CD4-positive, alpha-beta memory T cell (primary cell): ENCODE results near the gene NAB1. TPM values are rescaled to one million over a fixed set of nuclear protein-coding genes. Genes with fewer than 3 reads are reported as not detected.

Experiments
- CTCF ChIA-PET: fragments of 350-600 bp; sonication (Branson Sonifier 250); formaldehyde crosslinking; loops from one replicate; lab custom pipeline; 2021; ENCODE audit warnings: inconsistent platforms; ENCODE audit not compliant: partially characterized antibody; lab: Charles Lee
- POLR2A ChIA-PET: fragments of 350-600 bp; sonication (Branson Sonifier 250); formaldehyde crosslinking; loops from one replicate; lab custom pipeline; 2021; ENCODE audit not compliant: partially characterized antibody; lab: Charles Lee
- DNase-seq, 5 donors: peaks; one replicate each; pipeline versions ENCODE4 v3.0.0 to v3.0.0-alpha.2; 2020 to 2022; ENCODE audit warnings: mixed read lengths in 1 of 5
- H3K27ac ChIP-seq: one replicate; pipeline ENCODE4 v1.7.0; 2013; ENCODE audit warnings: low read depth, low read length
- H3K27me3 ChIP-seq: 2 replicates; pipeline ENCODE4 v1.7.0; 2013; ENCODE audit warnings: mild to moderate bottlenecking, low read length, moderate library complexity; ENCODE audit not compliant: insufficient read depth
- H3K36me3 ChIP-seq: 2 replicates; pipeline ENCODE4 v1.7.0; 2013; ENCODE audit warnings: mild to moderate bottlenecking, low read length, moderate library complexity; ENCODE audit not compliant: insufficient read depth
- H3K4me1 ChIP-seq: 2 replicates; pipeline ENCODE4 v1.7.0; 2013; ENCODE audit warnings: mild to moderate bottlenecking, low read length, moderate library complexity; ENCODE audit not compliant: insufficient read depth
- H3K4me3 ChIP-seq, 2 donors: one replicate each; pipeline ENCODE4 v1.7.0; 2013; ENCODE audit warnings: low read length in 2 of 2, mild to moderate bottlenecking in 1 of 2
- H3K9me3 ChIP-seq, 2 donors: one replicate each; pipeline ENCODE4 v1.7.0; 2013; ENCODE audit warnings: low read length in 2 of 2, control low read depth in 1 of 2; ENCODE audit not compliant: control insufficient read depth in 1 of 2
- H3K27ac Mint-ChIP-seq, 7 donors: one replicate each; pipeline ENCODE4 v1.8.0; 2020 to 2021; ENCODE audit warnings: mixed read lengths in 7 of 7, mild to moderate bottlenecking in 6 of 7, inconsistent platforms in 3 of 7, moderate library complexity in 3 of 7
- H3K27me3 Mint-ChIP-seq, 2 donors: one replicate each; pipeline ENCODE4 v1.8.0; 2020 to 2021; ENCODE audit warnings: mixed read lengths in 2 of 2
- H3K36me3 Mint-ChIP-seq, 2 donors: one replicate each; pipeline ENCODE4 v1.8.0; 2020 to 2021; ENCODE audit warnings: mixed read lengths in 2 of 2, inconsistent platforms in 1 of 2, mild to moderate bottlenecking in 1 of 2
- H3K4me1 Mint-ChIP-seq, 4 donors: one replicate each; pipeline ENCODE4 v1.8.0; 2020 to 2021; ENCODE audit warnings: mixed read lengths in 4 of 4, mild to moderate bottlenecking in 1 of 4
- H3K4me3 Mint-ChIP-seq, 8 donors: one replicate each; pipeline ENCODE4 v1.8.0; 2020 to 2021; ENCODE audit warnings: mixed read lengths in 8 of 8, mild to moderate bottlenecking in 7 of 8, moderate library complexity in 6 of 8, inconsistent platforms in 3 of 8
- H3K9me3 Mint-ChIP-seq, 8 donors: one replicate each; pipeline ENCODE4 v1.8.0; 2020 to 2021; ENCODE audit warnings: mixed read lengths in 8 of 8, mild to moderate bottlenecking in 5 of 8, inconsistent platforms in 3 of 8, moderate library complexity in 1 of 8
- intact Hi-C: fragments of 100-400 bp; cut with micrococcal nuclease; formaldehyde crosslinking; loops from one replicate; pipeline ENCODE4 v1.15.1; 2023
- polyA plus RNA-seq, 2 donors: library from polyadenylated mRNA; unstranded; fragments of 300-500 nt; fragmentation: Illumina TruSeq; gene quantifications; one replicate each; pipeline ENCODE4 v1.2.3, GENCODE V29; 2021
- total RNA-seq, 2 experiments: library from RNA; stranded (reverse); gene quantifications; one replicate each; pipeline ENCODE4 v1.2.3, GENCODE V29; 2021

NAB1 gene, protein sequence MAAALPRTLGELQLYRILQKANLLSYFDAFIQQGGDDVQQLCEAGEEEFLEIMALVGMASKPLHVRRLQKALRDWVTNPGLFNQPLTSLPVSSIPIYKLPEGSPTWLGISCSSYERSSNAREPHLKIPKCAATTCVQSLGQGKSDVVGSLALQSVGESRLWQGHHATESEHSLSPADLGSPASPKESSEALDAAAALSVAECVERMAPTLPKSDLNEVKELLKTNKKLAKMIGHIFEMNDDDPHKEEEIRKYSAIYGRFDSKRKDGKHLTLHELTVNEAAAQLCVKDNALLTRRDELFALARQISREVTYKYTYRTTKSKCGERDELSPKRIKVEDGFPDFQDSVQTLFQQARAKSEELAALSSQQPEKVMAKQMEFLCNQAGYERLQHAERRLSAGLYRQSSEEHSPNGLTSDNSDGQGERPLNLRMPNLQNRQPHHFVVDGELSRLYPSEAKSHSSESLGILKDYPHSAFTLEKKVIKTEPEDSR
- total RNA-seq (10 to 100 TPM; 24.8 to 30.7 TPM), polyA plus RNA-seq (1 to 10 TPM; 2.8 to 3.0 TPM)

DNA sequence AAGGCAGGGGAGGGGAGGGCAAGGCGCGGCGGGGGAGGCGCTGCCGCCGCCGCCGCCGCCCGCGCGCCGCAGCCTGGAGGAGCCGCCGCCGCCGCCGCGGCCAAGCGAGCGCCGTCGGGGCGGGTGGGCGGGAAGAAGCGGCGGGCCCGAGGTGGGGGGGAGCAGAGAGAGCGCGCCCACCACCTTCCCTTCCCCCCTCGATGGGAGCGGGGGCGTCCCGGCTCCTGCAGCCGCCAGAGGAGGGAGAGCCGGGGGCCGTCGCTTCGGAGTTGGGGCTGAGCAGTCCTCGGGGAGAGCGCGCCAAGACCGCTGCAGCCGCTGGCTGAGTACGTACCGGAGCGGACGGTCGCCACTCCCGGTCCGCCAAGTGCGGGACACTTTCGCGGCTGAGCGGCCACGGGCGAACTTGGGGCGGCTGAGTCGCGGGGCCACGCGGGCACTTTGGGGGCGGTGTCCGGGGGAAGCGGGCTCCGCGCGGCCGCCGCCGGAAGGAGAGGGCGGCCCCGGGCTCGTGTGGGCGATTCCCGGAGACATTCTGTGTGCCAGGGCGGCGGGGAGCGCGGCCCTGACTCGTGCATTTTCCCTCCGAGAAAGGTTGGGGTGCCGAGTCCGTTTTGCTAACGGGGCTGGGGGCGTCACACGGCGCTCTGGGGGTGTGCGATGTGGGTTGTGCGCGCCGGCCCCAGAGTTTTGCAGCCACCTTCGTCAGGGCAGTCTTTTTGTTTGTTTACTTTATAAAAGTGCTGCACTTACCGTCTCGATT lies at the start of gene NAB1:
NAB1 (plus strand) TSS at position 49 of the 763 bp plus-strand sequence. CDS start 10,094 bp downstream, outside the sequence.
- intact Hi-C loops, result loop anchor here (1.0 to 10.0 kb wide), 9 partner anchors 13 to 1208 kb away; partner anchors contain the start of genes ANKAR, GLS, MFSD6 and ORMDL1
- H3K4me1 ChIP-seq, result peaks cover 43% of the 10 kb centered on the region
- H3K4me1 Mint-ChIP-seq, result peaks cover 19 to 49% (median 29%) of the 10 kb centered on the region in 4 donors
- H3K27ac Mint-ChIP-seq, result peak within 1 kb of the TSS; percentile 90 to 98 (median 96)
- H3K27me3 ChIP-seq, result no peaks in the 10 kb centered on the region
- H3K4me3 ChIP-seq, result peak within 1 kb of the TSS; percentile 69 to 77
- peak within 1 kb of the TSS; percentile 90 to 98 (median 94) for H3K4me3 Mint-ChIP-seq
- H3K27ac ChIP-seq, result peak within 1 kb of the TSS; percentile 80
- H3K9me3 ChIP-seq, result no peaks in the 10 kb centered on the region
- H3K9me3 Mint-ChIP-seq, result no peaks in the 10 kb centered on the region
- no peaks in the 10 kb centered on the region for H3K27me3 Mint-ChIP-seq
- POLR2A ChIA-PET, result interaction anchor here (1.0 to 2.2 kb wide), 11 partner anchors 7 to 242 kb away, joined by 3 to 20 read pairs (median 5); partner anchors contain the start of genes MFSD6 and NEMP2
- peak; percentile 59 to 79 (median 68) for DNase-seq
- no peaks in the 10 kb centered on the region for H3K36me3 ChIP-seq
- peaks cover 0 to 9% of the 10 kb centered on the region in 2 donors for H3K36me3 Mint-ChIP-seq
- CTCF ChIA-PET, result interaction anchor here (1.5 to 4.4 kb wide), 2 partner anchors 31 to 266 kb away, joined by 4 to 51 read pairs; no protein-coding TSS in a partner anchor

DNA sequence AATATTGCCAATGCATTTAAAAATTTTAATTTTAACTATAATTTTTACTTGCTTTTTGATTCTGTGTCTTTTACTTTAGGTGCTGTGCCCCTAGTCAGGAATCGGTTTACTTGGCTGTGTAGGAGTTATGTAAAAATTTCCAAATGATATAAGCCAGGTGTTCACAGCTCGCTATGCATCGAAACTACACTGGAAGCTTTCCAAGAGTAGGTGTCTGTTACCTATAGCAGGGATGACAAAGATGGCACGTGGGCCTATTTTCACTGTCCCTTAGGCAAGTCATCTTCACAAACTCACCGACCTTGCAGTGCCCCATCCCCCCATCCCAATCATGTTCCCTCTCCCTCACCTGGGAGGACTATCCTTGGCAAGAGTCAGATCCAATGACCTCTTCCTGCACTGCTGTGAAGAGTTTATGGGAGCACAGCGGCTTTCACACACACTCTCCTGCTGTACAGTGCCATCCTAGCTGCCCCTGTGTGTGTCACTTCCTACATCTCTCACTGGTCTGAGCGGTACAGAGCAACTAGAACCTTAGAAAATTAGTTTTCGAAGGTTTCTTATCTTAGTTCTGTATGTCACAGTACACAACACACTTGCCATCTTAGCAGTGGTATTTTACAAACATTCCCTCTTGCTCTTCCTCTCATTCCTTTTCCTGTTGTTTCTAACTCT lies 49.2 kb upstream of the NAB1 start:
- no peak for DNase-seq
- H3K36me3 Mint-ChIP-seq, result no peaks in the 10 kb centered on the region
- Histone ChIP-seq H3K9me3 (no peaks in the 10 kb centered on the region), H3K4me1 (peaks cover 8% of the 10 kb centered on the region), H3K27me3 (no peaks in the 10 kb centered on the region), H3K36me3 (no peaks in the 10 kb centered on the region), H3K27ac (no peak overlapping the region), H3K4me3 (no peak overlapping the region)
- H3K4me1 Mint-ChIP-seq, result peaks cover 4 to 16% (median 11%) of the 10 kb centered on the region in 4 donors
- peaks cover 0 to 3% (median 0%) of the 10 kb centered on the region in 8 donors for H3K9me3 Mint-ChIP-seq
- H3K27ac Mint-ChIP-seq, result peak overlapping the region in 3 of 7 donors; percentile 18 to 53 (median 49)
- H3K27me3 Mint-ChIP-seq, result no peaks in the 10 kb centered on the region
- no peak overlapping the region for H3K4me3 Mint-ChIP-seq
- POLR2A ChIA-PET, result no interaction called here
- intact Hi-C loops, result no loop called here
- CTCF ChIA-PET, result no interaction called here

DNA sequence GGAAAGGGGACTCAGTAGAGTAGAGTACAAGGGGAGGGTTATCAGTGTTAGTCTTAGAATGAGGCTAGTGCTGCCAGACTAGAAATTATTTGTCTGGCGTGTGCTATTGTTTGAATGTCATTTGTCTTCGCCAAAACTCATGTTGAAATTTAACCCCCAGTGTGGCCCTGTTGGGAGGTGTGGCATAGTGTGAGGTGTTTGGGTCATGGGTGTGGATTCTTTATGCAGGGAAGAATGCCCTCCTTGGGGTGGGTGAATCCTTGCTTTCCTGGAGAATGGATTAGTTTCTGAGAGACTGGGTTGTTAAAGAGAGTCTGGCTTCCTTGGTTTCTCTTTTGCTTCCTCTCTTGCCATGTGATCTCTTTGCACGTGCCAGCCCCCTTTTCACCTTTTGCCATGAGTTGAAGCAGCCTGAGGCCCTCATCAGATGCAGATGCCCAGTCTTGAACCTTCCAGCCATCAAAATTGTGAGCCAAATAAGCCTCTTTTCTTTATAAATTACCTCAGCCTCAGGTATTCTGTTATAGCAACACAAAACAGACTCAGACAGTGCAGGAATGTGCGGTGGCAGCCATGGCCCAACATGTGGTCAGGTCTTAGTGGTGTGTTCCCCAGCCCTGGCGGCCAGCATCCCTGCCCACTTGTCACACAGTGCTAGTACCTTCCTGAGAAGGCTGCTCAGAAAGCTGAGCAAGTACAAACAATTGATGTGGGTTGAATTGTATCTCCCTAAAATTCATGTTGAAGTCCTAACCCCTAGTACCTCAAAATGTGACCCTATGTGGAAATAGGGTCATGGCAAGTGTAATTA lies 48.4 kb upstream of the NAB1 start:
- Mint-ChIP-seq H3K27me3 (no peaks in the 10 kb centered on the region), H3K36me3 (no peaks in the 10 kb centered on the region), H3K4me1 (peaks cover 4 to 16% (median 11%) of the 10 kb centered on the region in 4 donors), H3K4me3 (no peak overlapping the region), H3K27ac (peak overlapping the region in 2 of 7 donors; percentile 30 to 53), H3K9me3 (peaks cover 0 to 3% (median 0%) of the 10 kb centered on the region in 8 donors)
- ChIA-PET CTCF (interaction anchor here (0.8 to 1.4 kb wide), 2 partner anchors 9 to 47 kb away, joined by 3 to 5 read pairs; no protein-coding TSS in a partner anchor), POLR2A (no interaction called here)
- peaks cover 8% of the 10 kb centered on the region for H3K4me1 ChIP-seq
- H3K27me3 ChIP-seq, result no peaks in the 10 kb centered on the region
- H3K36me3 ChIP-seq, result no peaks in the 10 kb centered on the region
- H3K9me3 ChIP-seq, result no peaks in the 10 kb centered on the region
- no peak overlapping the region for H3K4me3 ChIP-seq
- no peak overlapping the region for H3K27ac ChIP-seq
- intact Hi-C loops, result no loop called here
- no peak for DNase-seq

DNA sequence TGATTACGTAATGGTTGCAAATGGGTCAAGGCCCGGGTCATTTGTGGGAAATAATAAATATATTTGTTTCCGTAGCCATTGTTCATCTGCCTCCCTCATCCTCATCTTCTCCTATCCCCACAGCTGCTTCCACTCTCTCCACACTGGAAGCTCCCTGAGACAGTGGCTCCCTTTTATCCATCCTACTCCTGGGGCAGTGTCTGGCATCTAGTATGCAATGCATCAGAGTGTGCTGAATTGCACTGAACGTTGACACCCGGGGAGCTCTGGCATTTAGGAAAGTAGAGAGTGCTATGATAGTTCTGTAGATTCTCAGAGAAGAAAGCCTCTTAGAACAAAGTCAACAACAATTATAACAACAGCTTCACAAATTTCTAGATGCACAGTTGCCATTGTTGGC lies 45.5 kb upstream of the NAB1 start:
- Mint-ChIP-seq H3K36me3 (no peaks in the 10 kb centered on the region), H3K27me3 (no peaks in the 10 kb centered on the region), H3K4me3 (no peak overlapping the region), H3K9me3 (peaks cover 0 to 3% (median 0%) of the 10 kb centered on the region in 8 donors), H3K27ac (no peak overlapping the region), H3K4me1 (peaks cover 4 to 16% (median 11%) of the 10 kb centered on the region in 4 donors)
- Histone ChIP-seq H3K9me3 (no peaks in the 10 kb centered on the region), H3K27ac (no peak overlapping the region), H3K4me1 (peaks cover 8% of the 10 kb centered on the region), H3K36me3 (no peaks in the 10 kb centered on the region), H3K4me3 (no peak overlapping the region), H3K27me3 (no peaks in the 10 kb centered on the region)
- CTCF ChIA-PET, result no interaction called here
- POLR2A ChIA-PET, result no interaction called here
- intact Hi-C loops, result no loop called here
- no peak for DNase-seq

DNA sequence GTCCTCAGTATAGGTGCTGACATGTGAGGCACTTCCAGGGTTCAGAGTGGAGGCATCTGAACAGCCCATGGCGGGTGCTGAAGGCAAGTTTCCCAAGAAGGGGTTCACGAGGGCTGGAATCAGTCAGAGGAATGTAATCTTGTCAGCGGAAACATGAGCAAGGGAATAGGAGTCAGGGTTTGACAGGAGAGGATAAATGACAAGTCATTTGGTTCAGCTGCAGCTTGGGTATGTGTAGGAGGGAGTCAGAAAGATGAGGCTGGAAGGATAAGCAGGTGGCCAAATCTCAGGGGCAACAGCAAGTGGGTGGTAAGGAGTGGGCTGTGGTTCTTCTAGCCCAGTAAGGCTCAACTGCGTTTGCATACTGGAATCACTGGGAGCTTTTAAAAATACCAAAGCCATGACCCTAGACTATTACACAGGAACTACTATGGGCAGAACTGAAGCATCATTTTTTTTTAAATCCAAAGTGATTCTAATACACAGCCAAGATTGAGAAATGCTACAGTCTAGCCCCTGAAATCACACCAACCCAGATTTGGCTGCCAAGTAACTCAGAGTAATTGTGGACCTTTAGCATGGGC lies 41.8 kb upstream of the NAB1 start:
- intact Hi-C loops, result no loop called here
- POLR2A ChIA-PET, result no interaction called here
- Histone ChIP-seq H3K36me3 (no peaks in the 10 kb centered on the region), H3K27me3 (no peaks in the 10 kb centered on the region), H3K27ac (no peak overlapping the region), H3K9me3 (no peaks in the 10 kb centered on the region), H3K4me3 (no peak overlapping the region), H3K4me1 (no peaks in the 10 kb centered on the region)
- Mint-ChIP-seq H3K4me3 (no peak overlapping the region), H3K27ac (no peak overlapping the region), H3K9me3 (peaks cover 0 to 3% (median 0%) of the 10 kb centered on the region in 8 donors), H3K4me1 (no peaks in the 10 kb centered on the region), H3K36me3 (no peaks in the 10 kb centered on the region), H3K27me3 (no peaks in the 10 kb centered on the region)
- CTCF ChIA-PET, result no interaction called here
- DNase-seq, result no peak

DNA sequence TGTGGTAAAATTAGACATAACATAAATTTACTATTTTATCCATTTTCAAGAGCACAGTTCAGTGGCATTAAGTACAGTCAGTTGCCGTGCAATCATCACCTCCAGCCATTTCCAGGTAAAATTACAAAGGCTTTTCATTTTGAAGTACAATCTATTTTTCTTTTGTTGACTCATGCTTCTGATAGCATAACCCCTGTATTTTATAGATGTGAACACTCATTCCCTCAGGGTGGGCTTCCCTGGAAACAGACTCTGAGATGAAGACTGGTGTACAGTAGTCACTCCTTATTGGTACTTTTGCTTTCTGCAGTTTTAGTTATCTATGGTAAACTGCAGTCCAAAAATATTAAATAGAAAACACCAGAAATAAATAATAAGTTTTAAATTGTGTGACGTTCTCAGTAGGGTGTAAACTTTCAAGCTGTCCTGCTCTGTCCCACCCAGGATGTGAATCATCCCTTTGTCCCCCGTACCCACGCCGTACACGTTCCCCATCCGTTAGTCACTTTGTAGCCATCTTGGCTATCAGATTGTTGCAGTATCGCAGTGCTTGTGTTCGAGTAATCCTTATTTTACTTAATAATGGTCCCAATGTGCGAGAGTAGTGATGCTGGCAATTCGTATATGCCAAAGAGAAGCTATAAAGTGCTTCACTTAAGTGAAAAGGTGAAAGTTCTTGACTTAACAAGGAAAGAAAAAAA lies 41.1 kb upstream of the NAB1 start:
- no peaks in the 10 kb centered on the region for H3K9me3 ChIP-seq
- no peaks in the 10 kb centered on the region for H3K36me3 Mint-ChIP-seq
- CTCF ChIA-PET, result no interaction called here
- no peaks in the 10 kb centered on the region for H3K4me1 Mint-ChIP-seq
- no peaks in the 10 kb centered on the region for H3K27me3 Mint-ChIP-seq
- no peaks in the 10 kb centered on the region for H3K4me1 ChIP-seq
- no peaks in the 10 kb centered on the region for H3K36me3 ChIP-seq
- POLR2A ChIA-PET, result no interaction called here
- no peak overlapping the region for H3K4me3 ChIP-seq
- DNase-seq, result no peak
- intact Hi-C loops, result no loop called here
- no peak overlapping the region for H3K4me3 Mint-ChIP-seq
- no peaks in the 10 kb centered on the region for H3K27me3 ChIP-seq
- peaks cover 0 to 2% (median 0%) of the 10 kb centered on the region in 8 donors for H3K9me3 Mint-ChIP-seq
- no peak overlapping the region for H3K27ac Mint-ChIP-seq
- H3K27ac ChIP-seq, result no peak overlapping the region
